Germinal center (tissue), 1 donor: ENCODE data around the gene AK2.
A peak's percentile ranks its signal among the peaks of the same experiment; 100 is the strongest.

Experiments used
- DNase-seq: peaks from one replicate; pipeline ENCODE4 v3.0.0; 2012; ENCODE audit warnings: mixed read lengths, low spot score

AK2 gene

GRCh38 chr1:32972814-32973428, 63.8 kb downstream of the AK2 start:
- no peak for DNase-seq

- no peak for DNase-seq
Observed at GRCh38 chr1:32971576-32971975, 65.1 kb downstream of the AK2 start.

GRCh38 chr1:32971156-32971555, 65.5 kb downstream of the AK2 start:
- no peak for DNase-seq

GRCh38 chr1:32969566-32969965, 67.1 kb downstream of the AK2 start:
- DNase-seq: no peak

GRCh38 chr1:32967888-32968568, 68.7 kb downstream of the AK2 start:
- no peak for DNase-seq

- no peak for DNase-seq
Observed at GRCh38 chr1:32966900-32967299, 69.8 kb downstream of the AK2 start.

GRCh38 chr1:32965251-32965747, 71.4 kb downstream of the AK2 start:
- DNase-seq: no peak

GRCh38 chr1:32964461-32965250, 72.0 kb downstream of the AK2 start, which contains the start of gene RNF19B:
Gene RNF19B, minus strand, starts transcription at chr1:32964809. Its CDS starts 124 bp downstream, at chr1:32964685.
- DNase-seq: peak; percentile 97

GRCh38 chr1:32963746-32964460, 72.8 kb downstream of the AK2 start:
- DNase-seq: peak; percentile 73

- peak; percentile 38 for DNase-seq
Observed at GRCh38 chr1:32962248-32962896, 74.3 kb downstream of the AK2 start.

GRCh38 chr1:32960819-32961355, 75.8 kb downstream of the AK2 start:
- peak; percentile 36 for DNase-seq

GRCh38 chr1:32960342-32960741, 76.3 kb downstream of the AK2 start:
- DNase-seq: no peak

GRCh38 chr1:32958827-32959226, 77.9 kb downstream of the AK2 start:
- no peak for DNase-seq
